ENCODE results near the gene OR1M1.
"Not testable (repeated sequence)": the region's sequence is repeated elsewhere in the genome, so short reads cannot be mapped to it uniquely, and the experiment has no call there.

Gene OR1M1, protein sequence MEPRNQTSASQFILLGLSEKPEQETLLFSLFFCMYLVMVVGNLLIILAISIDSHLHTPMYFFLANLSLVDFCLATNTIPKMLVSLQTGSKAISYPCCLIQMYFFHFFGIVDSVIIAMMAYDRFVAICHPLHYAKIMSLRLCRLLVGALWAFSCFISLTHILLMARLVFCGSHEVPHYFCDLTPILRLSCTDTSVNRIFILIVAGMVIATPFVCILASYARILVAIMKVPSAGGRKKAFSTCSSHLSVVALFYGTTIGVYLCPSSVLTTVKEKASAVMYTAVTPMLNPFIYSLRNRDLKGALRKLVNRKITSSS

DNA sequence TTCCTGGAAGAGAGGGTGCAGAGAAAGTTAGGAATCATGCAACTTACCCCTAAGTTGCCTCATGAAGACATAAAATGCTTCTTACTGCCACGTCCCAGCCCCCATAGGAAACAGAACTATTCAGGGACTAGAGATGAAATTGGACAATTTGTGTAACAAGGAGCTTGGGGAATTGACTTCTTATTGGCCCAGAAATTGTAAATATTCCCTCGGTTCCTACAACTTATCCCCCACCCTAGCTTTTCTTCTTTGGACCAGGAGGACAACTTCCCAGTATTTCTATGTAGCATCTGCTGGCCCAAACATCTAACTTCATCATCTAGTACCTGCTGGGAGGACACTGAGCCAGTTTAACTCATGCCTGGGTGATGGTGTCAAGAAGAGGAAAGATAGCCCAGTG is at the start of gene OR1M1:
Gene OR1M1 (plus strand): TSS at position 301 of the 400 bp plus-strand sequence. CDS start 6,184 bp downstream, outside the sequence.
- no peak for ATAC-seq

GRCh38 chr19:9037400-9038062 is 49.3 kb upstream of the OR1M1 start:
- ATAC-seq, result no peak

DNA sequence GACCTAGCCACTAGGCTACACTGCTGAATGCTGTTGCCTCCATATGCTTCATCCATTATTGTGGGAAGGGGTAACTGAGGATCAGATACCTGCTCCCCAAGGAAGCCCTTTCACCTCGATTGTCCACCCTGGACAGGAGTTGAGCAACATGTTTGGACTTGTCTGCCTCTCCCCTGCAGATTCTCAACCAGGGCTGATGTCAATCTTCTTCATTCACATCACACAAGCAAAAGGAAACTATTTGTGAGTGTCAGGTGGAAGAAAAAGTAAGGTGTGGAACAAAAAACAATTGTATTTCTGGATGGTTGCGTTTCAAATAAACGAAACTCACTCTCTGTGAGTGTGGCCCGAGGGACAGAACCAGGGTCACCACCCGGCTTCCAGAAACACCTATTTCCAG is 47.1 kb upstream of the OR1M1 start:
- no peak for ATAC-seq

DNA sequence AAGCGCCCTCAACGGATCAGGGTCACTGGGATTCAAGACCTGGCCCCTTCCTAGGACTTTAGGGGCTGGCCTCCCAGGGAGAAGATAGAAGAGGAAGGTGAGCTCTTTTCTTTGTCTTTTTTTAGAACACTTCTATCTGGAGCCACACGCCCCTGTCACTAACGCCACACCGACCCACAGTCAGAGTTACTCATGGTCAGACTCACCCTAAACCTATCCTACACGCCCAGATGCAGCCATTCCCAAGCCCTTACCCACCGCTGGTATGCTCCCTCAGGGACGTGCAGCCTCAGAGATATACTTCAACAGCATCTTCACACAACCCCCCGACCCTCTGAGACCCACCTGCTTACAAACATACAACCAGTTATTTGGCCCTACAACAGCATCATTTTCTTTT is 46.7 kb upstream of the OR1M1 start:
- ATAC-seq, result no peak

- no peak for ATAC-seq
Measured at GRCh38 chr19:9041023-9041422, 45.8 kb upstream of the OR1M1 start.

GRCh38 chr19:9043524-9043923 is 43.3 kb upstream of the OR1M1 start:
- no peak for ATAC-seq

DNA sequence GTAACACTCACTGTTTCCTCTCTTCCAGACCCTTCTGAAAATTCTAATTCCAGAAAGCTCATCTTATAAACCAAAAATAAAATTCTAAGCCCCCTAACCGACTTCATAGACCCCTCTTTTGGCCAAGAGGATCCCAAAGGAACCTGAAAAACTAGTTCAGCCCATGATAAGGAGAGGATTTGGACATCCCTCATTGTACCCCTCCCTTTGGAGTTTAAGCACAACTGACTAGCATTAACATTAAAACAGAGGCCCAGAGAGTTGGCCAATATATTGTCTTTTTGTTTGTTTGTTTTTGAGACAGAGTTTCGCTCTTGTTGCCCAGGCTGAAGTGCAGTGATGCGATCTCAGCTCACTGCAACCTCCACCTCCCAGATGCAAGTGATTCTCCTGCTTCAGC is 42.4 kb upstream of the OR1M1 start:
- no peak for ATAC-seq

DNA sequence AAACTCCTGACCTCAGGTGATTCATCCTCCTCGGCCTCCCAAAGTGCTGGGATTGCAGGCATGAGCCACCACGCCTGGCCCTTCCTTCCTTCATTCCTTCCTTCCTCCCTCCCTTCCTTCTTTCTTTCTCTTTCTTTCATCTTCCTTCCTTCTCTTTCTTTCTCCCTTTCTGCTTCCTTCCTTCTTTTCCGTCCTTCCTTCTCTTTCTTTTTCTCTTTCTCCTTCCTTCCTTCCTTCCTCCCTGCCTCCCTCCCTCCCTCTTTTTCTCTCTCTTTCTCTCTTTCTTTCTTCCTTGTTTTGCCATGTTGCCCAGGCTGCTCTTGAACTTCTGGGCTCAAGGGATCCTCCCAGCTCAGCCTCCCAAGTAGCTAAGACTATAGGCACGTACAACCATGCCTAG is 40.2 kb upstream of the OR1M1 start:
- ATAC-seq, result no peak

DNA sequence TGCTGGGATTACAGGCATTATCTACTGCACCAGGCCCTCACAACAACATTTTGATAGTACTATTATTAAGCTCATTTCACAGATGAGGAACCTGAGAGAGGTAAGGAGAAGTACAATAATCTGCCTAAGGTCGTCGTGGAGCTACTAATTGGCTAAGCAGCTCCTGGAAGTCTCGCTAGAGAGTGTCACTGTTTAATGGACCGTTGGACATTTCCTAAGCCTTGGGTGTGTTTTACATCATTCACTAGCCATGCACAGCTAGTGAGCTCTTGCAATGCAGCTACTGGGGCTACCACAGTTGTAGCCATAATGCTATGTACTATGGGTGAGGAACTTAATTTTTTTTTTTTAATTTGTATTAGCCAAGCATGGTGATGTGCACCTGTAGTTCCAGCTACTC is 34.0 kb upstream of the OR1M1 start:
- no peak for ATAC-seq

GRCh38 chr19:9053674-9054073 is 33.2 kb upstream of the OR1M1 start:
- not testable (repeated sequence) for ATAC-seq

DNA sequence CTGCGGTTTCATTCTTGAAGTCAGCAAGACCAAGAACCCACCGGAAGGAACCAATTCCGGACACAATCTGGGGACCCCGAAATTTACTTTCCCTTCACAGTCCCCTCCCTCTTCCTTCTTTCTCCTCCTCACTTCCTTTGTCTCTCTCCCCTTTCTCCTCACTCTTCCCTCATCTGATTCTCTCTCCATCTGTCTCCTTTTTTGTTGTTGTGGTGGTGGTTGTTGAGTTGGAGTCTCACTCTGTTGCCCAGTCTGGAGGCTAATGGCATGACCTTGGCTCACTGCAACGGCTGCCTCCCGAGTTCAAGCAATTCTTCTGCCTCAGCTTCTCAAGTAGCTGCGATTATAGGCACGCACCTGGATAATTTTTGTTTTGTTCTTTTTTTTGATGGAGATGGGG is 32.7 kb upstream of the OR1M1 start:
- ATAC-seq, result no peak

DNA sequence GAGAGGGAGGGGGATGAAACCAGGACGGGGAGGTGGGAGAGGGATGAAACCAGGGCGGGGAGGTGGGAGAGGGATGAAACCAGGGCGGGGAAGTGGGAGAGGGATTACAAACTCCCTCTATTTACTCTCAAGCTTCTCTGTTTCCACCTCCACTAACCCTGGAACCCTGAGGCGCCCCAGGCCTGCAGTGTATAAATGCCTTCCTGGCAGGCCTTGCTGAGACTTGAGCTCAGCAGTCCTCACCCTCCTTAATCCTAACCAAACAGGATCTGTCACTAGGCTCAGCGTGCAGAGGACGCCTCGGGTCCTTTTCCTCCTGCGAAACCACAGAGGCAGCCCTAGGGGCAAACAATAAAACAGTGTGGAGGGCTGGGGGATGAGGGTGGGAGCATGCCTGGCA is 32.1 kb upstream of the OR1M1 start:
- no peak for ATAC-seq

GRCh38 chr19:9056131-9056530 is 30.7 kb upstream of the OR1M1 start:
- ATAC-seq, result not testable (repeated sequence)

DNA sequence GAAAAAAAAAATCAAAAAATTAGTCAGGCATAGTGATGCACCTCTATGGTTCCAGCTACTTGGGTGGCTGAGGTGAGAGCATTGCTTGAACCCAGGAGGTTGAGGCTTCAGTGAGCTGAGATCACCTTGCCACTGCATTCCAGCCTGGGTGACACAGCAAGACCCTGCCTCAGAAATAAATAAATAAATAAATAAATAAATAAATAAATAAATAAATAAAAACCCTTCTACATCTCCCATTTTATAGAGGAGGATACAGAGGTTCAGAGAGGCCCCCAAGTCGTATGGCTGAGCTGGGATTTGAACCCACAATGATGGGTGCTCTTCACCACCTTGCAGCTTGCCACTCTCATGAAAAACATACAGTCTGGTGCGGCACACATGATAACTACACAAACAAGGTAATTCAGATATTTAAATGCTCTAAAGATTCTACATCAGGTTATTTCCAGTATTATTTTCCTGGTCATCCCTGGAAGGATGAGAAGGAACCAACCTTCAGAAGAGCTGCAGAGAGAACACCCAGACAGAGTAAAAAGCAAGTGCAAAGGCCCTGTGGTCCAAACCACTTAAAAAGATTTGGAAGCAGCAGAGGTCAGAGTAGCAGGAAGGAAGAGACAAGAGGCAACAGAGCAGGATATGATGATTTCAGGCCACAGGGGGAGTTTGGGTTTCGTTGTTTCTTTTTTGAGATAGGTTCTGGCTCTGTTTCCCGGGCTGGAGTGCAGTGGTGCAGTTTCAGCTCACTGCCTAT is 29.2 kb upstream of the OR1M1 start:
- no peak for ATAC-seq

DNA sequence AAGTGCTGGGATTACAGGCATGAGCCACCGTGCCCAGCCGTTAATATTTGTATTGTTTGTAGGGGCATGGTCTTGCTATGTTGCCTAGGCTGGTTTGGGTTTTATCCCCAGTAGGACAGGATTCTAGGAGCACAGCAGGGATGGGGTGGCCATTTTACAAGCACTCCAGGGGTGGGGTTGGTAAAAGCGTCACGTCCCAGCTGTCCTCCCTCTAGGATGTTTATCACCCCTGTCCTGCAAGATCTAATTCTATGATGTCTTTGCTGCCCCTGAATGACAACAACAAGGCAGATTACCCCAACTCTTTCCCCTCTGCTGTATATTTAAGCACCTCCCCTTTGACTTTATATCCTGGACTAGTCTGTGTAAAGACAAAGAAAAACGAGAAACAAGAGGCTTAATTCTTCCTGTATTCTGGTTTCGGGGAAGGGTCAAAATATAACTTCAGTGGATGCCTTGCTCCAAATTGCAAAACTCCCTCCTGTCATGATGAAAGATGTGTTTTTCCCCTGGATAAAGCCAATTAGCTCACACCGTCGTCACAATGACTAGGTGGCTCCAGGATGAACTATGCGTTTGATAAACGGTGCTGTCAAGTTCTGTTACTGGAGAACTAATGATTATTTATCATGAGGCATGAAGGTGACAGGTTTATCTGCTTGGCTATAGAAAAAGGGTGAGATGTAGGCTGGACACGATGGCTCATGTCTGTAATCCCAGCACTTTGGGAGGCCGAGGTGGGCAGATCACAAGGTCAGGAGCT is 27.8 kb upstream of the OR1M1 start:
- ATAC-seq, result no peak

GRCh38 chr19:9060564-9061340 is 26.1 kb upstream of the OR1M1 start:
- no peak for ATAC-seq

- no peak for ATAC-seq
Measured at GRCh38 chr19:9061879-9062278, 25.0 kb upstream of the OR1M1 start.

- no peak for ATAC-seq
Measured at GRCh38 chr19:9065457-9066014, 21.3 kb upstream of the OR1M1 start.

- ATAC-seq, result no peak
Measured at GRCh38 chr19:9070066-9070465, 16.8 kb upstream of the OR1M1 start.

DNA sequence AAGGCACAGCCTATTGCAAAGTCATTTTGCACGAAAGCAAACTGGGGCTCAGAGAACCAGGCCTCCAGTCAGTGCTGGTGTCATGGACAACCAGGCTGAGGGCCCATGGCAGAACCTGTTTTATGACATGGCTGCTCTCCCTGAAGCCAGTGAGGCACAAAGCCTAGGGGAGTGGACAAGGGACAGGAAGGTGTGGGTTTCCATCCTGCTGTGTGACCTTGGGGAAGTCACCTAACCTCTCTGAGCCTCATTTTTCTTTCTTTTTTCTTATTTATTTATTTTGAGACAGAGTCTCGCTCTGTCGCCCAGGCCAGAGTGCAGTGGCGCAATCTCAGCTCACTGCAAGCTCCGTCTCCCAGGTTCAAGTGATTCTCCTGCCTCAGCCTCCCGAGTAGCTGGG is 15.1 kb upstream of the OR1M1 start:
- not testable (repeated sequence) for ATAC-seq

DNA sequence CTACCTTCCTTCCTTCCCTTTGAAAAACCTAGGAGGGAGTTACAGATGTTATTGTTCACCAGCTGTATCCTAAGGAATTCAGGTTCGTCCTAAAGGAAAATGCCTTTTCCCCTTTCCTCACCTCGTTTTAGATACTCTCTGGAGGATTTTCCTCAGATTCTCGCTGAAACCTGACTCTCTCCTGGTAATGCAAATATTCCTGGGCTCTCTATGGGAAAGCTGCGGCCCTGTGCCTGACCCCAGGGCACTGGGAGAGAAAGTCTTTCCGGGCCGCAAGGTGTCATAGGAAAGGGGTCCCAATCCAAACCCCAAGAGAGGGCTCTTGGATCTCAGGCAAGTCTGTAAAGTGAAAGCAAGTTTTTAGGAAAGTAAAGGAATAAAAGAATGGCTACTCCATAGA is 13.1 kb upstream of the OR1M1 start:
- ATAC-seq, result no peak
